Choroid plexus epithelial cell (primary cell): Measurements from ENCODE around the gene PHF20.
"Not testable (repeated sequence)": the region's sequence is repeated elsewhere in the genome, so short reads cannot be mapped to it uniquely, and the experiment has no call there.

Experiments
- DNase-seq: peaks from one replicate; pipeline ENCODE4 v3.0.0-alpha.2; 2010; ENCODE audit warnings: low read depth
- H3K4me3 ChIP-seq: 2 replicates; pipeline ENCODE4 v1.5.1; 2011; ENCODE audit warnings: low read depth, mild to moderate bottlenecking, control low read depth, low read length, moderate library complexity
- TF ChIP-seq, protein P1 (sequence below): conservative IDR thresholded peaks from 2 replicates; pipeline ENCODE4 v1.5.1; 2011; ENCODE audit warnings: low read depth, mild to moderate bottlenecking, control low read depth, inconsistent platforms, low read length, moderate library complexity

PHF20 gene

GRCh38 chr20:35773154-35773751 is 1.4 kb downstream of the PHF20 start:
- H3K4me3 ChIP-seq, result peak overlapping the region; percentile 31
- peak; percentile 39 for DNase-seq
- TF ChIP-seq, protein P1, sequence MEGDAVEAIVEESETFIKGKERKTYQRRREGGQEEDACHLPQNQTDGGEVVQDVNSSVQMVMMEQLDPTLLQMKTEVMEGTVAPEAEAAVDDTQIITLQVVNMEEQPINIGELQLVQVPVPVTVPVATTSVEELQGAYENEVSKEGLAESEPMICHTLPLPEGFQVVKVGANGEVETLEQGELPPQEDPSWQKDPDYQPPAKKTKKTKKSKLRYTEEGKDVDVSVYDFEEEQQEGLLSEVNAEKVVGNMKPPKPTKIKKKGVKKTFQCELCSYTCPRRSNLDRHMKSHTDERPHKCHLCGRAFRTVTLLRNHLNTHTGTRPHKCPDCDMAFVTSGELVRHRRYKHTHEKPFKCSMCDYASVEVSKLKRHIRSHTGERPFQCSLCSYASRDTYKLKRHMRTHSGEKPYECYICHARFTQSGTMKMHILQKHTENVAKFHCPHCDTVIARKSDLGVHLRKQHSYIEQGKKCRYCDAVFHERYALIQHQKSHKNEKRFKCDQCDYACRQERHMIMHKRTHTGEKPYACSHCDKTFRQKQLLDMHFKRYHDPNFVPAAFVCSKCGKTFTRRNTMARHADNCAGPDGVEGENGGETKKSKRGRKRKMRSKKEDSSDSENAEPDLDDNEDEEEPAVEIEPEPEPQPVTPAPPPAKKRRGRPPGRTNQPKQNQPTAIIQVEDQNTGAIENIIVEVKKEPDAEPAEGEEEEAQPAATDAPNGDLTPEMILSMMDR, result no peak

DNA sequence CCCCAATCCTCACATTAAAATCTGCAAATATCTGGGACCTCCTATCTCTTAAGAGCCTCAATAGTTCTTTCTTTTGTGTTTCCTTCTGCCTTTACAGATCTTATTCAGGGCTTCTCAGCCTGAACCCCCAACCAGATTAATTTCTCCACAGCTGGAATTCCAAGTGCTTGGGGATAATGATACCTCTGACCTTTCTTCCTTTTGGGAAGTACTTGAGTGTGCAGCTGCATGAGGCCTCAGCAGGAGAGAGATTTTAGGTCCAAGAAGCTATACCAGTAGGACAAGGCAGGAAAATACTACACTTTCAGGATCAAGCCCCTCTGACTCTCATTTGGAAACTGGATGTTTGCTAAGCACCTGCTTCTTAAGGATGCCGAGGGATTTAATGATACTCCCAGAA is 2.6 kb downstream of the PHF20 start:
- TF ChIP-seq, protein P1, result no peak
- H3K4me3 ChIP-seq, result no peak overlapping the region
- DNase-seq, result no peak

- H3K4me3 ChIP-seq, result no peak overlapping the region
- DNase-seq, result peak; percentile 73
Observed at GRCh38 chr20:35776513-35777101, 4.8 kb downstream of the PHF20 start.

GRCh38 chr20:35783811-35784210 is 12.0 kb downstream of the PHF20 start:
- DNase-seq, H3K4me3 ChIP-seq: not testable (repeated sequence)

More at GRCh38 chr20:35776513-35777101, 4.8 kb downstream of the PHF20 start:
- TF ChIP-seq, protein P1, result no peak

GRCh38 chr20:35785541-35785940 is 13.7 kb downstream of the PHF20 start:
- H3K4me3 ChIP-seq, DNase-seq: not testable (repeated sequence)

GRCh38 chr20:35788796-35789195 is 17.0 kb downstream of the PHF20 start:
- no peak for DNase-seq
- H3K4me3 ChIP-seq, result no peak overlapping the region
- TF ChIP-seq, protein P1, result no peak

DNA sequence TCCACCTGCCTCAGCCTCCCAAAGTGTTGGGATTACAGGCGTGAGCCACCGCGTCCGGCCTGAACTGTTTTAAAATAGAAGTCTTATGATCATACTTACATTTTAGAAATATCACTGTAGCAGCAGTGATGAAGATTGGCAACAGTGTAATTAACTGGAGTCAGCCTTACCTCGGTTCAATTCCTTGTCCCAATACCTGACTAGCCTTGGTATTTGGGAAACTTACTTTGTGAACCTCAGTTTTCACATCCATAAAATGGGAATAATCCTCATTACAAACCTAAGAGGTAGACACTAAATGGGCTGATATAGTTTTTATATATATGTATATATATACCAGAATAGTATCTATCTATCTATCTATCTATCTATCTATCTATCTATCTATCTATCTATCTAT is 19.3 kb downstream of the PHF20 start:
- no peak overlapping the region for H3K4me3 ChIP-seq
- no peak for DNase-seq
- TF ChIP-seq, protein P1, result no peak

DNA sequence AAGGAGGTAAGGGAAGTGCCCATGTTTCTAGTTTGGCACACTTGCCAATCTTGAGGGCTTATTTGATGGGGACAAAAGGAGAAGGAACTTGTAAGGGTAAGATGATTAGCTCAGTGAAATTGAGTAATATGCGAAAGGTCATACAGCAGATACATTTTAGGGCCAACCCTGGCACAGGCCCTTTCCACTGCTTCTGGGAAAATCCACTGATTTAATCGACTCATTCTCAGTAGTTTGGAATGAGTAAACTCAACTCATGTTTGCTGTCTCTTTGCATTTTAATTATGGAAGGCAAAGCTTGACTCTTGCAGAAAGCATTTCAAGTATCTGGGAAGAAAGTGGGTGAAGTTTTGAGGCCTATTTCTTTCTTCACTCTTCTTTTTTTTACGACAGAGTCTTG is 20.0 kb downstream of the PHF20 start:
- TF ChIP-seq, protein P1, result no peak
- peak; percentile 50 for DNase-seq
- no peak overlapping the region for H3K4me3 ChIP-seq
